GM18909 (cell line): ENCODE results near the gene LCN15.
A peak's percentile ranks its signal among the peaks of the same experiment; 100 is the strongest.

ENCODE experiments used
- ATAC-seq: cut with Tn5 transposase; IDR thresholded peaks from one replicate; pipeline ENCODE4 v1.9.1; 2021; ENCODE audit warnings: mild to moderate bottlenecking; ENCODE audit not compliant: unreplicated experiment, poor library complexity

Gene LCN15

GRCh38 chr9:136742591-136743391 lies 21.5 kb downstream of the LCN15 start, which contains the start of gene LCN10:
Gene LCN10, minus strand, starts transcription at chr9:136742940. Its CDS starts 37 bp downstream, at chr9:136742903.
- ATAC-seq, result no peak

DNA sequence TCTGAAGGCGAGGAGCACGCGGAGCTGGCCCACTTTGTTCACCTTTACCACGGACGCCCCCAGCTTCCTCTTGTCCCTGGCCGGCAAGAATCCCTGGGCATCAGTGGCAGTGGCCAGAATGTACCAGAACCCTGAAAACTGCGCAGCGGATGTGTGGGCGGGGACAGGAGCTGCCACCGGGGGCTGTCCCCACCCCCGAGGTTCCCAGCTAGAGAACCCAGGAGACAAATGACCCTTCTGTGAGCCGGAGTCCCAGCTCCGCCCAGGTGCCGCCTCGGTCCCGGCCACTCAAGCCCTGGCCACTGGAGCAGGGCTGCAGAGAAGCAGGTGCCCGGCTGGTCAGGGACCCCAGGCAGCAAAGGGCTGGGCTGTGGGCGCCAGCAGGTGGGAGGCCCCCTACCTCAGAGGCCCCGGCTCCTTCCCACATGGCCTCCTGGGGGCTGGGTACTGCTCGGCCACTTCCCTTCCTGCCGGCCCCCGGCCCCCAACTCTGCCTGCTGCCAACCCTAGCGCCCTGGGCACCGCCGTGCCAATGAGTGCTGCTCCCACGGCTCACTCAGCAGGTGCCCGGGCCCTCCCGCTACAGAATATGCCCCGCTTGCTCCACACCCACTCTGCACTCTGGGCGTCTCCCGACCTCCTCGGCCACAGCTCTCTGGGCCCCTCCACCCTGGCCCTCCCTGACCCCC lies 22.3 kb downstream of the LCN15 start:
- ATAC-seq, result no peak

DNA sequence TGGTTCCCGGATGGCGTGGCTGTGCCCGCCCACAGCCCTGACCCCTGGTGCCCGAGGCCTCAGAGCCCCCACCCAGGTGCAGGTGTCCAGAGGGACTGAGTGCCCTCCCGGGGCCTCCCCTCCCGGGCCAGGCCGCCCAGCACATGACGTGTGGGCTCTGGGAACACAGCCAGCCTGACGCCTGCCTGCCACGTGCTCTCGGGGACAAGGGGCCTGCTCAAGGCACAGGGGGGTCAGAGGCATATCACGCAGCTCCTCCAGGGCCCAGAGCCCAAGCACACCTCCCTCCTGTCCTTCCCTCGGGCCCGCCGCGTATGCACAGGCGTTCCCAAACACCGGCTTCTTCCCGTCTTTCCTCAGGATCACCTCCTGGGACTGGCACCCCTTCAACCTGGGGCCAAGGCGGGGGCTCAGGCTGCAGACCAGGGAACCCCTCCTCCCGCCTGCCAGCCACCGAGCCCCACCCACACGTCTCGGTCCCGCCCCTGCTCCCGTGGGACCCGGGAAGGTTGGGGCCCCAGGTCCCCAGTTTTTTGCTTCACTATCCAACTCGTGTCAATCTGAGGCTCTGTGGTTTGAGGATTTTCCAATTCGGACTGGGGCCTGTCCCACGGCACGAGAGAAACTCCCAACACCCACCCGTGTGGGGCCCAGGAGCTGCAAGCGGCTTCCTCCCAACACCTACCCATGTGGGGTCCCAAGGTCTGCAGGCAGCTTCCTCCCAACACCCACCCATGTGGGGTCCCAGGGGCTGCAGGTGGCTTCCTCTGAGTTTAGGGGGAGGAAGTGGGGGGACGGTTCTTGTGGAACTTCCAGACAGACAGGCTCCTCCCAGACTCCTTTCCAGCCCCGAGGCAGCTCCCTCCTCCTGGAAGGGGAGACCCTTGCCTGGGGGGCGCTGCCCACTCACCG lies 23.1 kb downstream of the LCN15 start:
- no peak for ATAC-seq

GRCh38 chr9:136740491-136740890 lies 23.8 kb downstream of the LCN15 start:
- no peak for ATAC-seq

DNA sequence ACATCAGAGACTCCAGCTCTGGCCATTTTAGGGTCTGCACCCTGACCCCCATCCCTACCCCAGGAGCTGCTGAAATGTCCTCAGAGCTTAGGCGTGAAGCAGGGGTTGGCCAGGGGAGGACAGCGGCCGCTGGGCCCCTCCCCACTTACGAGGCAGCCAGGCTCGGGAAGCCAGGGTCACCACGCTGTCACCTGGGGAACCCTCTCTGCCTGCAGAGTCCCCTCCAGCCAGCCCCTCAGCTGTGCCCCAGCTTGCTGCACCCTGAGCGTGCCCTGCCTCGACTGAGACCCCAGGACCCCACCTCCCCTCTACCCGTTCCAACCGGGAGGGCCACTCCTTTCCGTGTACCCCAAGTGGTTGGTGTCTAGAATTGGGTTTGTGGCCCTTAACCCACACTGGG lies 24.2 kb downstream of the LCN15 start:
- no peak for ATAC-seq

- ATAC-seq, result no peak
These were observed 24.8 kb downstream of the LCN15 start for GRCh38 chr9:136739509-136739908.

- ATAC-seq, result no peak
These were observed 25.4 kb downstream of the LCN15 start for GRCh38 chr9:136738960-136739359.

GRCh38 chr9:136735812-136736480 lies 28.4 kb downstream of the LCN15 start:
- no peak for ATAC-seq

- ATAC-seq, result no peak
These were observed 29.4 kb downstream of the LCN15 start for GRCh38 chr9:136734837-136735496.

- no peak for ATAC-seq
These were observed 30.7 kb downstream of the LCN15 start for GRCh38 chr9:136733611-136734010.

DNA sequence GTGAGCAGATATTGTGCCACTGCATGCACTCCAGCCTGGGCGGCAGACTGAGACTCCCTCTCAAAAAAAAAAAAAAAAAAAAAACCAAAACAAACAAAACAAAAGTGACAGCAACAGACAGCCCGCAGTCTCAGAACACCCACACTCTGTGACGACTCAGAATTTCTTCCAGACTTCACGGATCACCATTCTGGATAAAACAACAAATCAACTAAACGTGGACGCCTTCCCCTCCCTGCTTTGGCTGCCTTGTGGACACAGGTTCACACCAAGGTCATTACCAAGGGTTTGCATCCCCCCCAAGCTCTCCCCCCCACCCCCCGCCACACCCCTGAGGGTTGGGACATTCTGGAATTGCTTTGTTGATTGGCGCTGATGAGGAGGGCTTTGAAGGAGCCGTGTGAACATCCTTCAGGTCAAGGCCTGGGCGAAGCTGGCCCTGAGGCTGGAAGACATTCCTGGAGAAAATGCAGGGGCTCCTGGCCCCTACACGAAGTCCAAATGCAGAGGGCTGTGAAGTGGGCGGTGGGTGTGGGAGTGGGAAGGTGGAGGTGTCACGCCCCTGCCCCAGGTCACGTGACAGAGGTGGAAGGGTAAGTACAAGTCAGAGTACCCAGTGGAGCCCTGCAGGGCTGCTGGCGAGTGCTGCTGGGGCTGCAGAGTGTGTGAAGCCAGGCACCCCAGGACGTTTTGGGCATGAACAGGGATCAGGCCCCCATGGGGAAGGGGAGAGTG lies 31.7 kb downstream of the LCN15 start:
- ATAC-seq, result no peak

- ATAC-seq, result no peak
These were observed 34.4 kb downstream of the LCN15 start for GRCh38 chr9:136729926-136730325.

- no peak for ATAC-seq
These were observed 35.2 kb downstream of the LCN15 start for GRCh38 chr9:136729144-136729543.

GRCh38 chr9:136728548-136729123 lies 35.7 kb downstream of the LCN15 start:
- ATAC-seq, result peak; percentile 21

GRCh38 chr9:136728080-136728547 lies 36.2 kb downstream of the LCN15 start:
- ATAC-seq, result peak; percentile 68

GRCh38 chr9:136726631-136727191 lies 37.6 kb downstream of the LCN15 start:
- no peak for ATAC-seq

- ATAC-seq, result no peak
These were observed 38.2 kb downstream of the LCN15 start for GRCh38 chr9:136726118-136726517.

- no peak for ATAC-seq
These were observed 38.7 kb downstream of the LCN15 start for GRCh38 chr9:136725612-136726011.
